HPDE6-E6E7 (cell line): Measurements from ENCODE around the gene REXO1.

ENCODE experiments used
- DNase-seq: peaks from one replicate; pipeline ENCODE4 v3.0.0; 2011; ENCODE audit warnings: missing footprints; ENCODE audit errors: extremely low spot score

The REXO1 gene

DNA sequence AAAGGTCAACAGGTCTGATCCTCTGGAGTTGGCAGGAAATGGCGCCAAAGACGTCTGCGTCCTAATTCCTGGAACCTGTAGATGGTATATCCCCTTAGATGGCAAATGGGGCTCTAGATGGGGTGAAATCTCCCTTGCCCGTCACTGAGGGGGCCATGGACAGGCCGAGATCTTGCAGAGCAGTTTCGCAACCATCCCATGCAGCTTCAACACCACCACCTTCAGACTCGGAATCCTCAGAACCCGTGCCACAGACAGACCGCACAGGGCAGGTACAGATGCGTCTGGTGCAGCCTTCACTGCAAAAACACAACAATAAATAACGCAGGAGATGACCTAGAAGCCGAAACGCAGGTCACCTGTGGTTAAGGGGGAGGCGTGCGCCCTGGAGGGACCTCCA, 17.7 kb downstream of the REXO1 start:
- DNase-seq = no peak

DNA sequence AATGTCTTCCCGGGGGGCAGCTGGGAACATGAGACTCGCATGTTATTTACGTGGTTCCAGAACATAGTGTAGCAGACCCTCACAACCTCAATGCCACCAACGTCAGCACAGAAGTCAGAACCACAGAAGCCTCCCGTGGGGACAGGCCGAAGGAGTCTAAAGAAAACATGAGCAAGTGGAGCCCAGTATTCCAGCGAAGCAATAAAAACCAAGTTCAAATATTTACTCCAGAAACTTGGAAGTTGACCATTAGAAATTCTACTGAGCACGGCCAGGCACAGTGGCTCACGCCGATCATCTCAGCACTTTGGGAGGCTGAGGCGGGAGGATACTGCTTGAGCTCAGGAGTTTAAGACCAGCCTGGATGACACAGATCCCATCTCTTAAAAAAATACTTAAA, 18.3 kb downstream of the REXO1 start:
- DNase-seq = no peak

DNA sequence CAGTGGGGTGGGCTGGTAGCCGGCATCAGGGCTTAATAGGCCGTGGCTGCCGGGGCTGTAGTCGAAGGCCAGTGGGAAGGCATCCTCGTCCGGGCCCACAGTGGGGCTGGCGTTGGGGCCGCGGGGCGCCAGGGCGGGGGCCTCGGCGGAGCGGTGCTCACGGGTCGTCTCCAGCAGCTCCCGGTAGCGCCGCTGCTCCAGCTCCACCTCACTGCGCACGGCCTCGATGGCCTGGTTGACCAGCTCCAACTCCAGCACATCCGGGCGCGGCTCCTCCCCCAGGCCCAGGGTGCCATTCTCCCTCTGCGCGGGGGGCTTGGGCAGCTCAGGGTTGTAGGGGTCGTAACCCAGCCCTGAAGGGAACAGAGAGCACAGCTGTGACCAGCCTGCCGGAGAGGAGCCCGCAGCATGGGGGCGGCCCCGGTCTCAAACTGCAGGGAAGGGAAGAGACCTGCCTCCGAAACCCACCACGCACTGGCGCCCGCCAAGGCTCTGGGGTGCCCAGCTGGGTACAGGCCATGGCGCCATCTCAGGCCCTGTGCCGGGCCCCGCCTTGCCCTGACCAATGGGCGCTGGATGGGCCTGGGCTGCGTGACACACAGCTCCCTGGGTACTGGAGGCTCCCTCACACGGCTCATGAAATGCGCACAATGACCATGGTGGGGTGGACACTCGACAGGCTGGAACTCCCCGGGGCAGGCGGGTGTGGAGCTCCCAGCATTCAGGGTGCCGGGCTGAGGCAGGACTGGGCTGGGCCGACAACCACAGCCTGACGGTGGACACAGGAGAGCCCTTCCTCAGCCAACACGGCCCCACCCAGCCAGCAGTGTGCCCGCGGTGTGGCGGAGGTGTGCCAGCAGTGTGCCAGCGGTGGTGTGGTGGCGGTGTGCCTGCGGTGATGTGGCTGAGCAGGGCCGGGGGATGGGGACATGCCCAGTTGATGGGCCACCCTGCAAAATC, 19.7 kb downstream of the REXO1 start:
- DNase-seq = no peak

DNA sequence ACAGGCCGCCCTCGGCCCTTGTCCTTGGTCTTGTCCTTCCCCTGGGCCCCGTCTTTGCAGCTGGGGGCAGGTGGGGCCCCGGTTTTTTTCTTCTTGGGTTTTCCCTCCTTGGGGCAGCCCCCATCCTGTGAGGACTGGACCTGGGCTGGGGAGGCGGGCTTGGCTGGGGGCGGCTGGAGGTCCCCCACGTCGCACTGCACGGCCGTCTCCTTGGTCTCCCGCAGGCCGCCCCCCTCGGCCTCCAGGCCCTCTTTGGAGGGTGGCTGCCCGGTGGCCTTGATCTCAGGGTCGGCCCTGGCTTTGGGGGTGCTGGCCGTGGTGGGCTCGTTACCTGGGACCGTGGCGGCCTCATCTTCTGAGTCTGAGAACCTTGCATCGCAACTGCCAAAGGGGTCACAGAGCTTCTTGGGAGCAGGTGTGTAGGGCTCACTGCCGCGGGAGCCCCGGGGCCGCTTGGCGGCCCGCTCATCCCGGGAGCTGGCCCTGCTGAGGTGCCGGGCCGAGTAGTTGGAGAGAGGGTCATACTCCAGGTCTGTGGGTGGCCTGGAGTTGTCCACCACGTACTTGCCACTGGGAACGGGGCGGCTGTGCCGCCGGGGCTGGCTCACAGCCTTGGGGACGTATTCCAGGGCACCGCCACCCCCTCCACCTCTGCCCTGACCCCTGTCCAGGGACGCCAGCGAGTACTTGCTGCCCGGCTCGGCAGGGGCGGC, 20.6 kb downstream of the REXO1 start:
- no peak for DNase-seq

DNA sequence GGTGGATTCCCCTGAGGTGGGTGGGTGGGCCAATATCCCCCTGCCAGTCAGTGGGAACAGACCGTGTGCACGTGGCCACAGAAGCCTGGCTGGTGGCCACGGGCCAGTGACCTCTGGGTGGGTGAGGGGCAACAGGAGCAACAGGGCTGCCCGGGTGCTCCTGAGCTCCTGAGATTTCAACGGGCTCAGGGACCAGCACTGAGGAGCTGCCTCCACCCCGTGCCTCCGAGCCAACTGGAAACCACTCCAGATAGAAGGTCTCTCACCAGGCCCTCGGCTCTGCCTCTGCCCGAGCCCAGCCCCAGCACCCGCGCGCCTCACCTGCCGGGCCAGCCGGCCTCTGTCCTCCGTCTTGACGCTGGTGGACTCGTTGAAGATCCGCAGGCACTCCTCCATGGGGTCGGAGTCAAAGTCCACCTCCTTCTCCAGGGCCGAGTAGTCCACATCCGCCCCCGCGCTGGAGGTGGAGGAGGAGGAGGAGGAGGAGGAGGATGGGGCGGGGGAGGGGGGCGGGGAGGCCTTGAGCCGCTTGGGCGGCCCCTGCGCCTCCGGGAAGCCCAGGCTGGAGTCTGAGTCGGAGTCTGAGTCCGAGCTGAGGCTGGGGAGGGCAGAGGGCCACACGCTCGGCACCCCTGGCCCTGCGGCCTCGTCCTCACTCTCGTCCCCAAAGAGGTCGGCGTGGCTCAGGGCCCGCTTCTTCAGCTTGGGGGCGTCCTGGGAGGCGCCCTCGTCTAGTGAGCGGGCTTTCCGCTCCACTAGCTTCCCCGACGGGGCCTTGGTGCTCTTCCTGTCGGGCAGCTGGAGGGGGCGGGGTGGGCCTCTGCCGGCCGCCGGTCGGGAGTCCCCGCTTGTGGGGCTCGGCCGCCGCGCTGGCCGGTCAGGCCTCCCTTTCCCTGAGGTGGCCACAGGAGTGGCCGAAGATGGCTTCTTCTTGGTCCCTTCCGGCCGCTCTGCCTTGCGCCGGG, 21.4 kb downstream of the REXO1 start:
- no peak for DNase-seq

DNA sequence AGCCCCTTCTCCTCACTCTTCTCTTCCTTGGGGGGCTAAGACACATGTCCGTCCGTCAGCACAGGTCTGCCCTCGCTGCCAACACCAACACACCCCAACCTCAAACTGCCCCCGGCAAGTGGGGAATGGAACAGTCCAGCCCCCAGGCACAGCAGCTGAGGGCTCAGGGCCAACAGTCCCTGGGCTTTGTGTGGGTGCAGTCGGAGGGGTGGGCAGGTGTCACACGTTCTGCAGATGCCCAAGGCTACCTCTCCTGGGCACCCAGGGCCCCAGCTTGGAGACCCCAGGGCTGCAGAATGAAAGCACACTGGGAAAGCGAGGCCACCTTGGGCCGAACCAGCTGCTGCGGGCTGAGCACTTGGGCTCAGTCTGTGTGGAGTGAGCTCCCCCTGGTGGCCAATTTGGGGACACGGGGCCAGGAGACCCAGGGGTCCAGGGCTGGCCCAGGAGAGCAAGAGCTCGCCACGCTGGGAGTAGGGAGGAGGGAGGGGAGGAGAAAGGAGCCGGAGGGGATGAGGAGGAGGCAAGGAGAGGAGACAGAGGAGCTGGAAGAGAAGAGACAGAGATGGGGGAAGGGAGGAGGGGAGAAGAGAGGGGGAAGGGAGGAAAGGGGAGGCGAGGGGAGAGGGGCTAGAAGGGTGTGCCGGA, 22.2 kb downstream of the REXO1 start:
- peak; percentile 78 for DNase-seq

DNA sequence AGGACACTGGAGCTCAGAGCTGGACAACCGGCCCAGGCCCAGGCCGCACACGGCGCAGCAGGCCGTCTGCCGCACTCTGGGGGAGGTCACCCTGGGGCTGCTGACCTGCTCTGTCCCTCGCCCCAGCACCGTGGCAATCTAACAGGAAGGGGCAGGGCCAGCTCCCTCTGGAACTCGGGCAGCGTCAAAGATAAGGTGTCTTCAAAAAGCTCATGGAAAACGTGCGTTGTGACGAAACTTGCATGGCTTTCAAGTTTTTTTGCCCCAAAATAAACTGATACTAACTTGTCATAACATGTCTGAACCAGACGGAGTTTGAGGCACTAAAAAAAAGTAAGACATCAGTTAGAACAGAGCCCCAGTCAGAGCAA, 24.0 kb downstream of the REXO1 start:
- DNase-seq = no peak

DNA sequence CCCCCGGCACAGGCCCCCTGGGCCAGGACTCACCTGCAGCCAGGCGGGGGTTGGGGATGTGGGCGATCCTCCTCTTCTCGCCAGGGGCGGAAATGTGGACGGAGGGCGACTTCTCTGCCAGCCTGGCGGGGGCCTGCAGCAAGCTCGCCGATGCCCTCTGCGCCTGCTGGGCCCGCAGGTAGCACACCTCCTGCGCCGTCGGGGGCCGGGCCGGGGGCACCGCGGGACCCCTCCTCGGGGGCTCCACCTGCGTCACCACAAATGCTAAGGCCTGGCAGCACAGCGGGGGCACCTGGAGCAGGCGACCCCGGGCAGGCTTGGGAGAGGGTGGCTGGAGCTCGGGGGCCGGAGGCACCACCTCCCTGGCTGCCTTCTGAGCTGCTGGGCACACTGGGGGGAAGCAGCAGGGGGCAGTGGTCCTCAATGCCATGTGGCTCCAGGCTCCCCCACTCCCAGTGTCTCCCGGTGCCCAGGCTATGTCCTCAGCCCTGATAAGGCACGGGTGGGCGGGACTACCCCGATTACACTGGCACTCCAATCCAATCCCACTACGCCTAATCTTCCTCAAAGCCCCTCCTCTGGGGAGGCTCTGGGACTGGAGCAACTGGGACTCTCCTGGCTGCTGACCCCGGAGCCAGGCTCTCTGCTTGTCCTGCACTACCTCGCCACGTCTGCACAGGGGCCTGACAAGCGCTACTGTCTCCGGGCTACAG, 24.6 kb downstream of the REXO1 start:
- no peak for DNase-seq

DNA sequence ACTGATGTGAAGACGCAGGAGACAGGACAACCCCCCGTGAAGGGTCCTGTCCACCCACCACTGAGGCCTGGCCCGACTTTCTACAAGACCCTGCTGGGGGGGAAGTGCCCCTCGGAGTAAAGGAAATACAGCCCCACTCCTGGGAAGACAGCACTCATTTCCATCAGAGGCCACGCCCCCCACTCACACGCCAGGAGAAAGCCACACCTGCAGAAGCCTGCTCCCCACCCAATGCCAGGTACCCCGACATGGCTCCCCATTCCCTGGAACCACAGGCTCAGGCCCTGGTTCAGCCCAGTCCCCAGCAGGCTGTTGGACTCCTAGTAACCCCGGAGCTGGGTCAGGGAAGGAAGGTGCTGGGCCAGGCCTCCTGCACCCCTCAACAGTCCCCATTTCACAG, 25.3 kb downstream of the REXO1 start:
- DNase-seq = no peak

DNA sequence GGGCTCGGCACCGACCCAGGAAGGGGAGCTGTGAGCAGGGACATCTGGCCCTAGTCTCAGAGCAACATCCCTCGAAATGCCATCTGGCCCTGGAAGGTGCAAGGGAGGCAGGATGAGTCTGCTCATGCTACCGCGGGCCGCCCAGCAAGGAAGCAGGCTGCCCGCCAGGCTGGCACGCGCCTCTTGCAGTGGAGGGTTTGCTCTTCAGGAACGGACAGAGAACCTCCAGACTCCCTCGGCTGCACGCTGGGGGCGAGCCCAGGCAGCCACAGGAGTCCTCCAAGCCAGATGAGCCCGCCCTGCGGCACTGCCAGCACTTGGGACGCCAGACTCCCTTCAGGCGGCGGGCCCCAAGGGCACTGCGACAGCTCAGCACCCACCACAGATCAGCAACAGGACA, 26.1 kb downstream of the REXO1 start:
- no peak for DNase-seq

DNA sequence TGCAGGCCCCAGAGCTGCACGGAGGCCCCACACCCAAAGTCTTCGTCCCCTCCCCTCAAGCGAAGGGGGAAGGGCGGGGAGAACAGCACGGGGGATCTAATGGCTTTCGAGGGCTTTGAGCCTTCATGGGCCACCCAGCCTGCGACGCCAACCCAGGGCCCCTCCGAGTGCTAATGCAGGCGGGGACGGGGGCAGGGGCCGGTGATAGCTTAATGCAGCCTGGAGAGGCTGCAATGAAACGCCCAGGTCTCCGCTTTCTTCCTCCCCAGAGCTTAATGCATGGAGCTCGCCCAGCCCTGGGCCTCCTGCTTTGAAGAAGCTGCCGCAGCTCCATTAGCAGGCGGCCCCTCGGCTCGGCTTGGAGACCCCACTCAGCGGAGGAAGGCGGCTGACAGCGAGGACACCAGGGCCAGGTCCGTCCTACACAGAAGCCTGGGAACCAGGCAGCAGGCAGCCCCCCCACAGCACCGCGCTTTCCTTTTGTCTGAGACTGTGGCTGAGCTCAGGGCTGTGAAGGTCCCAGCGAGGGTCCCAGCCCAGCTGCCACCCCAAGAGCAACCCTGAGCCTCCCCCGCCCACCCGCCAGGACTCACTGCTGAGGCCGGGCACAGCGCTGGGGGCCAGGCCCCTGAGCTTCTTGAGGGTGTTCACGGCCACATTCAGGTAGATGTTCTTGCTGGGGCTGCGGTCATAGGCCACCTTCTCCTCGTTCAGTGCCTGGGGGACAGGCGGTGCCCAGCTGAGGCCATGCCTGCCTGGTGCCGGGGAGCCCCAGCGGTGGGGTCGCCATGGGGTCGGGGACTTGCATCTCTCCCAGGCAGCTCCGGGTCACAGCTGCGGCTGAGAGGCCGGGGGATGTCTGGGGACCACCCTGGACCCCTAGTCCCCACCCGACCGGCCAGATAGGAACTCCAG, 28.7 kb downstream of the REXO1 start:
- DNase-seq = no peak

DNA sequence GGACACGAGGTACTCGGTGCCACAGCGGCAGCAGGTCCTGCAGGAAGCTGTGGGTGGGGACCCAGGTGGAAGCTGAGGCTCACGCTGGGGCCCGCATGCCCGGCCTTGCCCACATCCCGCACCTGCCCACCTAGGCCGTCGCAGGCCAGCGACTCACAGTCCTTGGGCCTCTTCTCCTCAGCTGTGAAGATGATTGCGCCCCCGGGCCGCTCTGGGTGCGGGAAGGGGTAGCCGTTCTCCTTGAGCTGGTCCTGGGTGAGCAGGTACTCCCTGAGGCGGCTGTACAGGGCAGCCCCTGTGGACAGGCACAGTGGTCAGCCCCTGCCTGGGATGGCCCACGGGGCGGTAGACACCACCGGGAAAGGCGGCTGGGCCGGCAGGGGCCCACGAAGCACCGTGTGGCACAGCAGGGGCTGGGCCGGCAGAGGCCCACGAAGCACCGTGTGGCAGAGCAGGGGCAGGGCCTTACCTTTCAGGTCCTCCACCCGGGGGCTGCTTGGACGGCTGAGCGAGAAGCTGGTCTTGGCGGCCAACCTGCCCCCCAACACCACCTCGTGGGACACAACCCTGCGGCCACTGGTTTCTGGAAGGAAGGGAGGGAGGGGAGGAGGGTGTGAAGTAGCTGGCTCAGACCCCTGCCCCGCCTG, 29.6 kb downstream of the REXO1 start:
- no peak for DNase-seq

DNA sequence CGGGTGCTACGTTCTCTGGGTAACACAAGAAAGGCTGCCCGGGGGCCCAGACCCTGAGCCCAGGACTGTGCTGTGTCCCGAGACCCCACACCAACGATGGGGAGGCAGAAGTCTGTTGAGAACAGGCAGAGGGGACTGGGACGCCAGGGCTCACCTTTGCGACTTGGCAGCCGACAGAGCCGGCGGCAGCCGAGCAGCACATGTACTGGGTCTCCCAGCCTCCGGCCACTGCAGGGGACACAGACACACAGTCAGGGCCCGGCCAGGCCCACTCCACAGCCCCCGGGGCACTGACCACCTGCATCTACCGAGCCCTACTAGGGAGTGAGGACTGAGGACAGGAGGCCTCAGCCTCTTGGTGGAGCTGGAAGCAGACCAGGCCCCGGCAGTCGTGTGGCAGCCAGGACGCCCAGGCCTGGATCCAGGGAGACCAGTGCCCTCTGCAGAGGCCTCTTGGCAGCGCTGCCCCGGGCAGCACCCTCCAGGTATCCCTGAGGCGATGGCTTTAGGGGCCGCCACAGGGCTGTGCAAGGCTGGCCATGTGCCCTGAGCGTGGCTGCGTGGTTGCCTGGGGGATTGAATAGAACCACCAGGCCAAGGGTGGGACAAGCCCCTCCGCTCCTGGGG, 30.6 kb downstream of the REXO1 start:
- no peak for DNase-seq

DNA sequence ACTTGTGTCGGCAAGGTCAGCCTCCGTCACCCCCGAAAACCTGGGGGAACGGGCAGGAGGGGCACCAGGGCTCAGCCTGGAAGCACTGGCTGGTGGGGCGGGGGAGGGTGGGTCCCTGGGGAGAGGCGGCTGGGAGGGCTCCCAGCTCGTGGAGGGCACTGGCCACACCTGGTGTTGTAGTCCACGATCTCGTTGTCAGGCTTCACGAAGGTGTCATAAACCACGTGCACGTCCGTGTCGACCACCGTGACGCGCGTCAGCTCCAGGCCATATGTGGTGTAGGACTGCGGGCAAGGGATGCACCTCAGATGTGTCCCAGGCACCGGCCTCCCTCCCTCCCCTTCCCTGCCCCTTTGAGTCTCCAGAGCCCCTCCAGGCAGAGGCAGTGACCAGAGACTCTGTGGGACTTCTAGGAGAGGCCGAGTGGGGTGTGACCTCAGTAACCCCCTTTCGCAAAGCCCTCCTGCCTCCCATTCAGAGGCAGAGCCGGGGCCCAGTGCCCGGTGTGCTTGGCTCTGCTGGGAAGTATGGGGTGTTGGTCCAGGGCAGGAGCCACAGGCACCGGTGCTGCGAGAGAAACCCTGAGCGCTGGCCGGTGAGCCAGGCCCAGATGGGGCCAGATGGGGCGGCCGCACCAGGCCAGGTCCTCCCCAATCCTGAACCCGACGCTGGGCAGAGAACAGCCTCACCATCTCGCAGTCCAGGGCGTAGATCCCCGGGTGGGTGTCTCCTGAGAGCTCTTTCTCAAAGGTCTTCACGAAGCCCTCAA, 31.6 kb downstream of the REXO1 start:
- DNase-seq = no peak

DNA sequence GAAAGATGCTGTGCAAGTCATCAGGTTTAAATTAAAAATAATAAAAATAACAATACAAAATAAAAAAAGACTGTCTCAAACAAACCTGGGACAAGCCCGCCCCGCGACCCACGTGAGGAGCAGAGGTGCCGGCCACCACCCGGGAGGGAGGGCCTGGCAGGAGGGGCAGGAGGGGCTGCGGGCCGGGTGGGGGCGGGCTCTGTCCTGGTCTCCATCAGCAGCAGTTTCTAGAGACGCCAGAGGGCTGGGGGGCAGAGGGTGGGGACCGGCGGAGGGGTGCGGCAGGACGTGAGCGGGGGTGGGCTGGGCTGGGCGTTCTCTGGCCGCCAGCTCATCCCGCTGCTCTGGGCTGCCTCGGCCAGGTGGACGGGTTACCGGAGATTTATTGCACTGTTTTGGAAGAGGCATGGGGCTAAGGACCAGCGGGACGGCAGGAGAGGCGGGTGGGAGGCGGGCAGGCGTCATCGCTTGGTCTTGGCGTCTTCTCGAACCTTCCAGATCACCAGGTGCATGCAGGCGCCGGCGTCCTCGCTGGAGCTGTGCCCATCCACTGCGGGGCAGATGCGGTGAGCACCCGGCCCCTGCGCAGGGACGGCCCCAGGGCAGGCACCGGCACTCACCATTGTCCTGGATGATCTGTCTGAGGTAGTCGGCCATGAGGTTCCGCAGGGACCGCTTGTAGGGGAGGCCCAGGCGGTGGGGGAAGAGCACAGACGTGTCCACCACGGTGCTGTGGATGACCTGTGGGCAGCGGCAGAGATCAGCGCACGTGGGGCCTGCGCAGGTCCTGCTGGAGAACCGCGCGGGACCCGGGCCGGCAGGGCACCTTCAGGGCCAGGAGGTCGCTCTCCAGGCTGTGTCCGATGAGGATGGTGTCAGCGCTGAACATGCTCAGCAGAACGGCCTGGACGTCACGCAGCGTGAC, 32.4 kb downstream of the REXO1 start:
- DNase-seq = no peak

DNA sequence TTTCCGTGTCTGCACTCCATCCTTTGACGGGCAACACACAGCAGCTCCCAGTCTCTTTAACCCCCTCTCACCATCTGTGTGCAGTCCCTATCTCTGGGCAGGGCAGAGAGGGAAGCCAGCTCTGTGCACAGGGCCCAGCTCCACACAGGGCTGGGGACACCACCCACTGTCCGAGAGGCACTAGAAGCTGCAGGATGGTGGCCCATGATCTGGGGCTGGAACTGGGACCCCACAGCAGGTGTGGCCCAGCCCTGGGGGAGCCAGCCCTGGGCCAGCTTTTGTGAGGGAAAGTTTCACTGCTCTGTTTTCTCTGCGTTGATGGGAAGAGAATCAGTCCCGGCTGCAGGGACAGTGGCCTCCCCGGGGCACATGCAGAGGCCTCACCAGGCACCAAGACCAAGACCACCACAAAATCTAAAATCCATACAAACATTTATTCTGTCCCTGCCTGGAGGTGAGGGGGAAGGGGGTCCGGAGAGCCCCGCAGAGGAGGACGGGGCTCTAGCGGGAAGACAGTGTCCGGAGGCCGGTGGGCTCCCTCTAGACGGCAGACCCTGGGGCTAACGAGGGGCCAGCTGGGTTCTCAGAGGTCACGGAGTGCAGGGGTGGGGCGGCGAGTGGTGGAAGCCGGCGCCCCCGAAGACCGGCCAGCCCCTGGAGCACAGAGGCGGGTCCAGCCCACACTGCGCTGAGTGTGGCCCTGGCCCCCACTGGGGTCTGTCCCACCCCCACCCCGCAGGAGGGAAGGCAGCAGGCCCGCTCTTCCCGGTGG, 33.3 kb downstream of the REXO1 start:
- DNase-seq = no peak
